H9 (cell line): ENCODE data around the gene PHKG2. TPM values are rescaled to one million over a fixed set of nuclear protein-coding genes. Genes with fewer than 3 reads are reported as not detected.

Source experiments
- DNase-seq: peaks from one replicate; pipeline ENCODE4 v3.0.0-alpha.2; 2017
- H2AFZ ChIP-seq: one replicate; pipeline ENCODE4 v1.6.1; 2013; ENCODE audit warnings: mild to moderate bottlenecking, low read length, control low read depth, moderate library complexity
- H2AK5ac ChIP-seq: 2 replicates; pipeline ENCODE4 v1.6.1; 2013; ENCODE audit warnings: low read length, control low read depth, mixed read lengths; ENCODE audit not compliant: insufficient read length
- H2BK120ac ChIP-seq: one replicate; pipeline ENCODE4 v1.6.1; 2013; ENCODE audit warnings: low read depth, mild to moderate bottlenecking, low read length, control low read depth, inconsistent platforms; ENCODE audit not compliant: poor library complexity, severe bottlenecking
- H2BK12ac ChIP-seq: 2 replicates; pipeline ENCODE4 v1.6.1; 2013; ENCODE audit warnings: low read length, control low read depth, mixed read lengths, low read depth; ENCODE audit not compliant: insufficient read length
- H2BK15ac ChIP-seq: 2 replicates; pipeline ENCODE4 v1.6.1; 2013; ENCODE audit warnings: low read depth, low read length, control low read depth
- H2BK20ac ChIP-seq: one replicate; pipeline ENCODE4 v1.6.1; 2013; ENCODE audit warnings: low read depth, mild to moderate bottlenecking, low read length, control low read depth, inconsistent platforms; ENCODE audit not compliant: poor library complexity, severe bottlenecking
- H2BK5ac ChIP-seq: 2 replicates; pipeline ENCODE4 v1.6.1; 2013; ENCODE audit warnings: low read length, control low read depth, mixed read lengths; ENCODE audit not compliant: insufficient read length
- H3K14ac ChIP-seq: 2 replicates; pipeline ENCODE4 v1.6.1; 2013; ENCODE audit warnings: low read length, control low read depth; ENCODE audit not compliant: insufficient read depth
- H3K18ac ChIP-seq: 2 replicates; pipeline ENCODE4 v1.6.1; 2013; ENCODE audit warnings: low read depth, mild to moderate bottlenecking, mixed read lengths, low read length, control low read depth; ENCODE audit not compliant: insufficient read length
- H3K23ac ChIP-seq: 2 replicates; pipeline ENCODE4 v1.6.1; 2013; ENCODE audit warnings: low read length, control low read depth, mixed read lengths, low read depth; ENCODE audit not compliant: insufficient read length
- H3K23me2 ChIP-seq: 2 replicates; pipeline ENCODE4 v1.6.1; 2013; ENCODE audit warnings: low read depth, mild to moderate bottlenecking, mixed read lengths, low read length, control low read depth; ENCODE audit not compliant: insufficient read length, poor library complexity, severe bottlenecking
- H3K27ac ChIP-seq: 2 replicates; pipeline ENCODE4 v1.5.1; 2013; ENCODE audit warnings: low read length, control low read depth, mixed read lengths, low read depth; ENCODE audit not compliant: insufficient read length
- H3K27me3 ChIP-seq: 2 replicates; pipeline ENCODE4 v1.6.1; 2013; ENCODE audit warnings: low read length, control low read depth, inconsistent platforms; ENCODE audit not compliant: insufficient read depth
- H3K4ac ChIP-seq: 2 replicates; pipeline ENCODE4 v1.6.1; 2013; ENCODE audit warnings: low read depth, mild to moderate bottlenecking, control low read depth, inconsistent platforms, low read length, moderate library complexity
- H3K4me1 ChIP-seq: 2 replicates; pipeline ENCODE4 v1.6.1; 2013; ENCODE audit warnings: low read length, control low read depth, inconsistent platforms; ENCODE audit not compliant: insufficient read depth
- H3K4me2 ChIP-seq: 2 replicates; pipeline ENCODE4 v1.6.1; 2013; ENCODE audit warnings: low read length, control low read depth, mixed read lengths; ENCODE audit not compliant: insufficient read length, insufficient read depth
- H3K56ac ChIP-seq: 2 replicates; pipeline ENCODE4 v1.6.1; 2013; ENCODE audit warnings: low read depth, mild to moderate bottlenecking, mixed read lengths, low read length, control low read depth; ENCODE audit not compliant: insufficient read length
- H3K79me1 ChIP-seq: 2 replicates; pipeline ENCODE4 v1.6.1; 2013; ENCODE audit warnings: low read depth, mild to moderate bottlenecking, moderate library complexity, low read length, control low read depth, inconsistent platforms; ENCODE audit not compliant: insufficient read depth, poor library complexity, severe bottlenecking
- H3K79me2 ChIP-seq: 2 replicates; pipeline ENCODE4 v1.6.1; 2013; ENCODE audit warnings: low read length, control low read depth, inconsistent platforms; ENCODE audit not compliant: insufficient read depth
- H3K9ac ChIP-seq: 2 replicates; pipeline ENCODE4 v1.6.1; 2013; ENCODE audit warnings: low read length, control low read depth, mixed read lengths; ENCODE audit not compliant: insufficient read length; ENCODE audit errors: extremely low read depth
- H3K9me3 ChIP-seq: one replicate; pipeline ENCODE4 v1.6.1; 2013; ENCODE audit warnings: low read depth, low read length, inconsistent platforms; ENCODE audit not compliant: control insufficient read depth
- H3T11ph ChIP-seq: one replicate; pipeline ENCODE4 v1.6.1; 2013; ENCODE audit warnings: mild to moderate bottlenecking, low read length, control low read depth, inconsistent platforms
- H4K20me1 ChIP-seq: one replicate; pipeline ENCODE4 v1.6.1; 2013; ENCODE audit not compliant: control insufficient read depth, insufficient read length, insufficient read depth
- H4K5ac ChIP-seq: 2 replicates; pipeline ENCODE4 v1.6.1; 2013; ENCODE audit warnings: low read depth, mild to moderate bottlenecking, mixed read lengths, low read length, control low read depth; ENCODE audit not compliant: insufficient read length
- H4K8ac ChIP-seq: replicated peaks from 2 replicates; pipeline ENCODE4 v1.6.1; 2013; ENCODE audit warnings: low read length, control low read depth, mixed read lengths, low read depth; ENCODE audit not compliant: insufficient read length
- H4K91ac ChIP-seq: 2 replicates; pipeline ENCODE4 v1.6.1; 2013; ENCODE audit warnings: low read depth, mild to moderate bottlenecking, moderate library complexity, mixed read lengths, low read length, control low read depth; ENCODE audit not compliant: insufficient read length
- H3K27ac Mint-ChIP-seq, 3 experiments: 2 replicates in 2 of 3; 3 replicates in 1 of 3; pipeline ENCODE4 v1.8.0; 2020 to 2021; ENCODE audit warnings: mixed read lengths in 3 of 3, mild to moderate bottlenecking in 1 of 3, moderate library complexity in 1 of 3
- H3K27me3 Mint-ChIP-seq: 2 replicates; pipeline ENCODE4 v1.8.0; 2021; ENCODE audit warnings: low read depth, mild to moderate bottlenecking, moderate library complexity, mixed read lengths
- H3K36me3 Mint-ChIP-seq, 3 experiments: 2 replicates in 2 of 3; 3 replicates in 1 of 3; pipeline ENCODE4 v1.8.0; 2020 to 2021; ENCODE audit warnings: low read depth in 3 of 3, mixed read lengths in 3 of 3; ENCODE audit not compliant: insufficient read depth in 1 of 3
- H3K4me1 Mint-ChIP-seq, 2 experiments: 2 replicates each; pipeline ENCODE4 v1.8.0; 2020; ENCODE audit warnings: mixed read lengths in 2 of 2
- H3K4me3 Mint-ChIP-seq, 2 experiments: 2 replicates in 1 of 2; 3 replicates in 1 of 2; pipeline ENCODE4 v1.8.0; 2020 to 2021; ENCODE audit warnings: mild to moderate bottlenecking in 2 of 2, mixed read lengths in 2 of 2, moderate library complexity in 1 of 2
- H3K9me3 Mint-ChIP-seq, 2 experiments: 2 replicates in 1 of 2; 3 replicates in 1 of 2; pipeline ENCODE4 v1.8.0; 2020; ENCODE audit warnings: mild to moderate bottlenecking in 2 of 2, mixed read lengths in 2 of 2, moderate library complexity in 1 of 2
- CTCF ChIP-seq: fragments of 200-600 bp; sonication (generic); conservative IDR thresholded peaks from 3 replicates; pipeline ENCODE4 v1.8.0; 2021; ENCODE audit warnings: antibody characterized with exemption, mild to moderate bottlenecking
- WGBS: extraction: QIAGEN DNeasy Blood & Tissue Kit; methylation state at CpG from one replicate; pipeline ENCODE4 v1.1.7; 2013; ENCODE audit warnings: missing lambda C conversion rate, low lambda C conversion rate, mixed read lengths; ENCODE audit not compliant: insufficient read length; ENCODE audit errors: extremely low coverage; 5-methylcytosine and 5-hydroxymethylcytosine counted together
- total RNA-seq: library from RNA; stranded (reverse); gene quantifications from 2 replicates; pipeline ENCODE4 v1.2.1, GENCODE V29; 2021

The PHKG2 gene
- total RNA-seq, 1 experiment from 2014 or later, result 46.6 TPM

GRCh38 chr16:30769379-30770089, 21.3 kb downstream of the PHKG2 start:
- H3K27me3 ChIP-seq, result no peaks in the 10 kb centered on the region
- no peak overlapping the region for H3K4me2 ChIP-seq
- no peaks in the 10 kb centered on the region for H3K79me2 ChIP-seq
- no peak for DNase-seq
- Mint-ChIP-seq H3K4me1 (no peaks in the 10 kb centered on the region; a peak in 1 of 4 replicates), H3K4me3 (no peak overlapping the region), H3K9me3 (no peaks in the 10 kb centered on the region), H3K36me3 (peaks cover 59 to 99% (median 87%) of the 10 kb centered on the region in 3 experiments), H3K27ac (no peak overlapping the region), H3K27me3 (no peaks in the 10 kb centered on the region)
- H3K56ac ChIP-seq, result no peak overlapping the region
- H2AFZ ChIP-seq, result no peak overlapping the region
- no peak overlapping the region for H2BK120ac ChIP-seq
- H3K14ac ChIP-seq, result no peak overlapping the region
- no peaks in the 10 kb centered on the region for H3K79me1 ChIP-seq
- no CpG with 5 or more reads among the region's 17 CpGs for WGBS
- H4K5ac ChIP-seq, result no peak overlapping the region
- H3K9ac ChIP-seq, result no peak overlapping the region
- no peak overlapping the region for H2AK5ac ChIP-seq
- H3K23ac ChIP-seq, result no peak overlapping the region
- no peaks in the 10 kb centered on the region for H3K23me2 ChIP-seq
- no peaks in the 10 kb centered on the region for H4K20me1 ChIP-seq
- H3K9me3 ChIP-seq, result no peaks in the 10 kb centered on the region
- no peak for TF ChIP-seq CTCF
- no peak overlapping the region for H4K91ac ChIP-seq
- H2BK5ac ChIP-seq, result no peak overlapping the region
- no peak overlapping the region for H3K27ac ChIP-seq
- H3K18ac ChIP-seq, result no peak overlapping the region
- H2BK15ac ChIP-seq, result no peak overlapping the region
- no peak overlapping the region for H3K4ac ChIP-seq
- no peak overlapping the region for H3T11ph ChIP-seq
- H2BK20ac ChIP-seq, result no peak overlapping the region
- no peaks in the 10 kb centered on the region for H3K4me1 ChIP-seq
- no peak overlapping the region for H4K8ac ChIP-seq
- H2BK12ac ChIP-seq, result no peak overlapping the region
